K562 (cell line): ENCODE results near the gene RGS17. TPM values are rescaled to one million over a fixed set of nuclear protein-coding genes. Genes with fewer than 3 reads are reported as not detected.

Experiments used
- AFF1 ChIP-seq, 2 experiments: fragments of 450-650 bp; IDR thresholded peaks; 2 replicates each; pipeline ENCODE4 v1.6.1; 2018; ENCODE audit warnings: mild to moderate bottlenecking in 2 of 2, low read depth in 1 of 2; ENCODE audit not compliant: partially characterized antibody in 2 of 2
- ASH1L ChIP-seq: fragments of 450-650 bp; IDR thresholded peaks from 2 replicates; pipeline ENCODE4 v1.6.1; 2018; ENCODE audit warnings: borderline replicate concordance, mild to moderate bottlenecking, low read depth; ENCODE audit not compliant: partially characterized antibody
- CHD1 ChIP-seq: fragments of 200-600 bp; sonication (generic); IDR thresholded peaks from one replicate; pipeline ENCODE4 v1.6.1; 2012; ENCODE audit warnings: mild to moderate bottlenecking, moderate library complexity, low read length, inconsistent platforms
- CLOCK ChIP-seq: fragments of 250-450 bp; sonication (Bioruptor Pico); IDR thresholded peaks from 2 replicates; pipeline ENCODE4 v1.4.0; 2020; ENCODE audit warnings: mild to moderate bottlenecking, moderate library complexity, borderline replicate concordance
- CREBBP ChIP-seq: IDR thresholded peaks from one replicate; pipeline ENCODE4 v1.6.1; 2012; ENCODE audit warnings: low read depth, mild to moderate bottlenecking, control low read depth, inconsistent platforms, low read length
- CXXC5 ChIP-seq: fragments of 250-450 bp; sonication (Bioruptor Pico); IDR thresholded peaks from 2 replicates; pipeline ENCODE4 v1.8.0; 2022; ENCODE audit warnings: inconsistent platforms, mild to moderate bottlenecking, moderate library complexity
- E2F3 ChIP-seq: fragments of 250-450 bp; sonication (Bioruptor Pico); IDR thresholded peaks from 2 replicates; pipeline ENCODE4 v1.4.0; 2020; ENCODE audit warnings: mild to moderate bottlenecking
- KAT8 ChIP-seq: fragments of 450-650 bp; IDR thresholded peaks from 2 replicates; pipeline ENCODE4 v1.6.1; 2016; ENCODE audit warnings: low read depth, mild to moderate bottlenecking
- PCBP2 ChIP-seq: fragments of 200-400 bp; formaldehyde crosslinking; IDR thresholded peaks from 2 replicates; pipeline ENCODE4 v1.6.1; 2018; ENCODE audit warnings: low read length, low read depth, mild to moderate bottlenecking, moderate library complexity; ENCODE audit not compliant: poor library complexity, severe bottlenecking
- POLR2H ChIP-seq: IDR thresholded peaks from 2 replicates; pipeline ENCODE4 v1.6.1; 2016; ENCODE audit warnings: missing genetic modification characterization, low read depth, mild to moderate bottlenecking, control low read depth, missing compliant biosample characterization, moderate library complexity
- SIN3A ChIP-seq, 2 experiments: fragments of 150-350 bp in 1 of 2; IDR thresholded peaks; 2 replicates each; pipeline ENCODE4 v1.6.1; 2011 to 2016; ENCODE audit warnings: borderline replicate concordance in 2 of 2, low read depth in 2 of 2, low read length in 2 of 2, mild to moderate bottlenecking in 2 of 2, moderate library complexity in 2 of 2; ENCODE audit not compliant: control insufficient read depth in 1 of 2
- SOX6 ChIP-seq: fragments of 450-650 bp; IDR thresholded peaks from 2 replicates; pipeline ENCODE4 v1.6.1; 2014; ENCODE audit warnings: mild to moderate bottlenecking
- STAG1 ChIP-seq: sonication (generic); formaldehyde crosslinking; IDR thresholded peaks from 2 replicates; pipeline ENCODE4 v1.5.0; 2020; ENCODE audit warnings: missing genetic modification reagents, borderline replicate concordance
- TAF7 ChIP-seq: fragments of 450-650 bp; IDR thresholded peaks from 2 replicates; pipeline ENCODE4 v1.6.1; 2016; ENCODE audit warnings: missing genetic modification characterization, missing compliant biosample characterization
- TEAD2 ChIP-seq: fragments of 450-650 bp; IDR thresholded peaks from 2 replicates; pipeline ENCODE4 v1.6.1; 2016; ENCODE audit warnings: missing genetic modification characterization, control low read depth, missing compliant biosample characterization
- ZBTB43 ChIP-seq: sonication (generic); formaldehyde crosslinking; IDR thresholded peaks from 2 replicates; pipeline ENCODE4 v1.8.0; 2023; ENCODE audit warnings: mild to moderate bottlenecking, missing genetic modification reagents
- ZNF165 ChIP-seq: fragments of 250-450 bp; sonication (Bioruptor Pico); IDR thresholded peaks from 2 replicates; pipeline ENCODE4 v1.4.0; 2020; ENCODE audit warnings: borderline replicate concordance
- ZNF184 ChIP-seq: sonication (generic); formaldehyde crosslinking; IDR thresholded peaks from 2 replicates; pipeline ENCODE4 v1.5.0; 2020; ENCODE audit warnings: missing genetic modification reagents
- polyA plus RNA-seq, 8 experiments: library from polyadenylated mRNA; depleted of rRNA in 4 of 8; stranded (reverse) in 5 of 8; unstranded in 3 of 8; fragments of >200 nt; fragmentation: Nextera tagmentation in 2 of 8; fragmentation: Illumina TruSeq in 1 of 8; extraction: Ambion mirVana in 2 of 8; extraction: Trizol in 1 of 8; gene quantifications; 2 replicates each; pipeline versions ENCODE4 v1.2.1 to v1.2.3, GENCODE V29; 2011 to 2014; ENCODE audit warnings: inconsistent platforms in 1 of 8, missing spikeins in 1 of 8
- total RNA-seq, 7 experiments: library from RNA; depleted of rRNA in 6 of 7; stranded (reverse); fragments of >200 nt in 6 of 7; fragmentation: Illumina TruSeq in 2 of 7; extraction: Trizol in 2 of 7; gene quantifications; 2 replicates each; pipeline versions ENCODE4 v1.2.1 to v1.2.3, GENCODE V29; 2011 to 2021; ENCODE audit warnings: low replicate concordance in 1 of 7

Gene RGS17
- total and polyA plus RNA-seq, 9 of the 15 experiments (the other 6 are each of a cell fraction or from before 2014, with no cell fraction given): 0.01 to 0.14 (median 0.08) TPM; not detected in 6

GRCh38 chr6:152981989-152982903 is 148.8 kb downstream of the RGS17 start (continued):
- peak; percentile 64 for TF ChIP-seq CXXC5 (CRISPR knock-in tag)
- TF ChIP-seq ZNF165 (CRISPR knock-in tag): no peak
- peak; percentile 86 for TF ChIP-seq PCBP2
- TF ChIP-seq CHD1: peak; percentile 55
- peak; percentile 90 for TF ChIP-seq E2F3 (CRISPR knock-in tag)
- TF ChIP-seq CREBBP: no peak
- TF ChIP-seq ZNF184: no peak
- no peak for TF ChIP-seq SOX6
- TF ChIP-seq TAF7 (tag): no peak
- no peak for TF ChIP-seq TEAD2
- TF ChIP-seq STAG1: no peak
- TF ChIP-seq SIN3A (IDR thresholded peaks at IDR 0.05; ENCODE audit: borderline replicate concordance in 2 of 2, control insufficient read depth in 1 of 2, low read depth in 2 of 2, low read length in 2 of 2): no peak
- TF ChIP-seq ZBTB43 (CRISPR knock-in tag): peak; percentile 85; the same call in 1 of the 2 replicates
- no peak for TF ChIP-seq KAT8
- TF ChIP-seq AFF1 (IDR thresholded peaks at IDR 0.05; ENCODE audit: low read depth in 1 of 2, partially characterized antibody in 2 of 2): peak in 1 of 2 experiments; percentile 27
- TF ChIP-seq ASH1L: no peak
- no peak for TF ChIP-seq CLOCK (CRISPR knock-in tag)
- no peak for TF ChIP-seq POLR2H (tag)
